GM21576 (cell line): ENCODE results near the gene OVCH1.
"Not testable (repeated sequence)": the region's sequence is repeated elsewhere in the genome, so short reads cannot be mapped to it uniquely, and the experiment has no call there.

Experiments
- ATAC-seq: cut with Tn5 transposase; IDR thresholded peaks from one replicate; pipeline ENCODE4 v1.9.1; 2021; ENCODE audit warnings: mild to moderate bottlenecking, moderate library complexity; ENCODE audit not compliant: unreplicated experiment

OVCH1 gene

GRCh38 chr12:29414368-29414767, 83.1 kb downstream of the OVCH1 start:
- no peak for ATAC-seq

- ATAC-seq: no peak
These were observed 91.9 kb downstream of the OVCH1 start for GRCh38 chr12:29405561-29405960.

- ATAC-seq: no peak
These were observed 93.5 kb downstream of the OVCH1 start for GRCh38 chr12:29403991-29404390.

GRCh38 chr12:29402437-29402836, 95.0 kb downstream of the OVCH1 start:
- no peak for ATAC-seq

GRCh38 chr12:29398495-29398894, 99.0 kb downstream of the OVCH1 start:
- ATAC-seq: no peak

GRCh38 chr12:29396774-29397173, 100.7 kb downstream of the OVCH1 start:
- no peak for ATAC-seq

GRCh38 chr12:29395356-29395755, 102.1 kb downstream of the OVCH1 start:
- no peak for ATAC-seq

GRCh38 chr12:29390419-29390818, 107.1 kb downstream of the OVCH1 start:
- ATAC-seq: not testable (repeated sequence)

GRCh38 chr12:29389295-29389919, 108.1 kb downstream of the OVCH1 start:
- ATAC-seq: no peak

- not testable (repeated sequence) for ATAC-seq
These were observed 111.3 kb downstream of the OVCH1 start for GRCh38 chr12:29386084-29386680.

GRCh38 chr12:29385194-29385593, 112.3 kb downstream of the OVCH1 start:
- ATAC-seq: not testable (repeated sequence)

GRCh38 chr12:29382251-29382650, 115.2 kb downstream of the OVCH1 start:
- ATAC-seq: no peak

- peak; percentile 98 for ATAC-seq
These were observed 116.7 kb downstream of the OVCH1 start, which contains the start of gene ERGIC2 for GRCh38 chr12:29380536-29381523. Gene ERGIC2 (minus strand): TSS chr12:29381172. CDS start chr12:29371633, 9,539 bp downstream.
